HEK293 (cell line): Measurements from ENCODE around the gene CDX1.

Experiments used
- MYNN ChIP-seq: fragments of 450-650 bp; formaldehyde crosslinking; IDR thresholded peaks from 2 replicates; pipeline ENCODE4 v1.5.1; 2016; ENCODE audit warnings: missing biosample characterization, missing genetic modification characterization, borderline replicate concordance
- ZNF792 ChIP-seq: fragments of 450-650 bp; formaldehyde crosslinking; IDR thresholded peaks from 2 replicates; pipeline ENCODE4 v1.5.1; 2016; ENCODE audit warnings: missing biosample characterization, missing genetic modification characterization
- TF ChIP-seq, protein P1 (sequence below): fragments of 450-650 bp; formaldehyde crosslinking; IDR thresholded peaks from 2 replicates; pipeline ENCODE4 v1.5.1; 2017; ENCODE audit warnings: missing biosample characterization, missing genetic modification characterization
- TF ChIP-seq, protein P2 (sequence below): fragments of 450-650 bp; formaldehyde crosslinking; IDR thresholded peaks from 2 replicates; pipeline ENCODE4 v1.5.1; 2016; ENCODE audit warnings: missing biosample characterization, missing genetic modification characterization

DNA sequence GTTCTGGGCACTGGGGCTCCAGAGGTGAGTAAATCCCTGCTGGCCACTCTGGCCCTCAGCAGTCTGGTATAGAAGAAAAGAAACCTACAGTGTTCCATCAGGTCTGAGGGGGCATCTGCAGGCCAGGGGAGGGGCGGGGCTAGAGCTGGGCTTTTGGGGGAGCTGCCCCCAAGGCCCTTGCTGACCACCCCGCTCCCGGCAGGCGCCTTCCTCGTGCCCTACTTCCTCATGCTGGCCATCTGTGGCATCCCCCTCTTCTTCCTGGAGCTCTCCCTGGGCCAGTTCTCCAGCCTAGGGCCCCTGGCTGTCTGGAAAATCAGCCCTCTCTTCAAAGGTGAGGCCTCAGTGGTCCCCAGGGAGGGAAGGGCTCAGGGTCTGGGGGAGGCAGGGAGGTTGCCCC lies 29.9 kb downstream of the CDX1 start:
- TF ChIP-seq, protein P1, sequence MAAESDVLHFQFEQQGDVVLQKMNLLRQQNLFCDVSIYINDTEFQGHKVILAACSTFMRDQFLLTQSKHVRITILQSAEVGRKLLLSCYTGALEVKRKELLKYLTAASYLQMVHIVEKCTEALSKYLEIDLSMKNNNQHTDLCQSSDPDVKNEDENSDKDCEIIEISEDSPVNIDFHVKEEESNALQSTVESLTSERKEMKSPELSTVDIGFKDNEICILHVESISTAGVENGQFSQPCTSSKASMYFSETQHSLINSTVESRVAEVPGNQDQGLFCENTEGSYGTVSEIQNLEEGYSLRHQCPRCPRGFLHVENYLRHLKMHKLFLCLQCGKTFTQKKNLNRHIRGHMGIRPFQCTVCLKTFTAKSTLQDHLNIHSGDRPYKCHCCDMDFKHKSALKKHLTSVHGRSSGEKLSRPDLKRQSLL (tag by site-specific recombination), result no peak
- TF ChIP-seq, protein P2, sequence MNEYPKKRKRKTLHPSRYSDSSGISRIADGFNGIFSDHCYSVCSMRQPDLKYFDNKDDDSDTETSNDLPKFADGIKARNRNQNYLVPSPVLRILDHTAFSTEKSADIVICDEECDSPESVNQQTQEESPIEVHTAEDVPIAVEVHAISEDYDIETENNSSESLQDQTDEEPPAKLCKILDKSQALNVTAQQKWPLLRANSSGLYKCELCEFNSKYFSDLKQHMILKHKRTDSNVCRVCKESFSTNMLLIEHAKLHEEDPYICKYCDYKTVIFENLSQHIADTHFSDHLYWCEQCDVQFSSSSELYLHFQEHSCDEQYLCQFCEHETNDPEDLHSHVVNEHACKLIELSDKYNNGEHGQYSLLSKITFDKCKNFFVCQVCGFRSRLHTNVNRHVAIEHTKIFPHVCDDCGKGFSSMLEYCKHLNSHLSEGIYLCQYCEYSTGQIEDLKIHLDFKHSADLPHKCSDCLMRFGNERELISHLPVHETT (tag by site-specific recombination), result no peak
- TF ChIP-seq ZNF792 (no peak), MYNN (tag by site-specific recombination) (no peak)
